ENCODE data around the gene S100A5. TPM values are rescaled to one million over a fixed set of nuclear protein-coding genes. Genes with fewer than 3 reads are reported as not detected.

The S100A5 gene
- total and polyA plus RNA-seq, 9 of the 15 experiments (the other 6 are each of a cell fraction or from before 2014, with no cell fraction given): 0.56 to 1.4 (median 0.64) TPM; not detected in 5

DNA sequence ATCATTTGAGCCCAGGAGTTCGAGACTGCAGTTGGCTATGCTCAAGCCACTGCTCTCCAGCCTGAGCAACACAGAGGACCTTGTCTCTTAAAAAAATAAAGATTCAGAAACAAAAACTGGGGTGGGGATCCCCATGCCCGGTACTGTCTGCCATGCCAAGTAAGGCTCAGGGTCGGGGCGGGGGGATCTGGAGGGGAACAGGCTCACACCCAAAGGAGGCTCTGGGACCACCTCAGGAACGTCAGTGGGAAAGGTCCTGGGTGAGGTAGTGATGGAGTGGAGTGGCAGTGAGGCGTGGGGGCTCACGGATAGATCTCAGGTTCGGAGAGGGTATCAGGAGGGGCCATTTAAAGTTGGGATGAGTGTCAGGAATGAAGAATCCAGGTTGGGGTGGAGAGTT, 5.6 kb upstream of the S100A5 start:
- Histone ChIP-seq H2AFZ (ENCODE audit: low read depth, low read length) (peak overlapping the region; percentile 19; the same call in 1 of the 2 replicates), H3K4me1 (replicated peaks in 1 of 2; ENCODE audit: control insufficient read depth in 2 of 2, insufficient read depth in 2 of 2, low read length in 2 of 2) (peaks cover 68 to 77% of the 10 kb centered on the region in 2 experiments), H3K9ac (ENCODE audit: insufficient read depth in 1 of 2, low read depth in 2 of 2, low read length in 2 of 2) (no peak overlapping the region; a peak in 1 of 4 replicates), H3K9me1 (ENCODE audit: control insufficient read depth, insufficient read depth, low read length) (no peaks in the 10 kb centered on the region), H3K36me3 (ENCODE audit: control insufficient read depth, insufficient read depth, low read length) (no peaks in the 10 kb centered on the region), H3K4me2 (ENCODE audit: insufficient read depth, low read length) (no peak overlapping the region), H3K4me3 (no peak overlapping the region), H4K20me1 (replicated peaks; ENCODE audit: control insufficient read depth, insufficient read depth, low read length) (no peaks in the 10 kb centered on the region), H3K79me2 (ENCODE audit: control insufficient read depth, insufficient read depth, low read length) (no peaks in the 10 kb centered on the region), H3K27ac (ENCODE audit: extremely low read depth, low read depth, low read length) (no peak overlapping the region), H3K27me3 (ENCODE audit: control insufficient read depth in 2 of 2, insufficient read depth in 2 of 2, low read length in 2 of 2) (no peaks in the 10 kb centered on the region), H3K9me3 (replicated peaks; ENCODE audit: control insufficient read depth, insufficient read depth, low read depth, low read length) (no peaks in the 10 kb centered on the region)
- in situ Hi-C loops (cut with MboI) (no loop called here), intact Hi-C loops (cut with micrococcal nuclease) (no loop called here)
- ATAC-seq (no peak), FAIRE-seq (no peak), DNase-seq (ENCODE audit: extremely low read depth in 1 of 4, low spot score in 3 of 4) (no peak)
- ChIA-PET POLR2A (interaction anchor here (0.6 to 1.0 kb wide), 2 partner anchors 9 to 47 kb away, joined by 3 read pairs; no protein-coding TSS in a partner anchor), CTCF (ENCODE audit: low intra/inter-chr PET ratio) (interaction anchor here (0.7 kb wide), 1 partner anchor 94 kb away, joined by 4 read pairs; no protein-coding TSS in a partner anchor)
- 89% methylated on average over 8 of the region's 8 CpGs for WGBS (ENCODE audit: insufficient coverage, low coverage, missing lambda C conversion rate)
- BruUV-seq (replicated peaks): no TSS peak
- no peak for TF ChIP-seq ZNF445 (CRISPR knock-in tag; IDR thresholded peaks at IDR 0.05; ENCODE audit: low read depth)
- TF ChIP-seq, protein P1, sequence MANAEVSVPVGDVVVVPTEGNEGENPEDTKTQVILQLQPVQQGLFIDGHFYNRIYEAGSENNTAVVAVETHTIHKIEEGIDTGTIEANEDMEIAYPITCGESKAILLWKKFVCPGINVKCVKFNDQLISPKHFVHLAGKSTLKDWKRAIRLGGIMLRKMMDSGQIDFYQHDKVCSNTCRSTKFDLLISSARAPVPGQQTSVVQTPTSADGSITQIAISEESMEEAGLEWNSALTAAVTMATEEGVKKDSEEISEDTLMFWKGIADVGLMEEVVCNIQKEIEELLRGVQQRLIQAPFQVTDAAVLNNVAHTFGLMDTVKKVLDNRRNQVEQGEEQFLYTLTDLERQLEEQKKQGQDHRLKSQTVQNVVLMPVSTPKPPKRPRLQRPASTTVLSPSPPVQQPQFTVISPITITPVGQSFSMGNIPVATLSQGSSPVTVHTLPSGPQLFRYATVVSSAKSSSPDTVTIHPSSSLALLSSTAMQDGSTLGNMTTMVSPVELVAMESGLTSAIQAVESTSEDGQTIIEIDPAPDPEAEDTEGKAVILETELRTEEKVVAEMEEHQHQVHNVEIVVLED (CRISPR knock-in tag; IDR thresholded peaks at IDR 0.05): no peak
- no peak for TF ChIP-seq ZBED1 (IDR thresholded peaks at IDR 0.05)
- no peak for TF ChIP-seq FOXK2 (conservative IDR thresholded peaks at IDR 0.05 in 1 of 2, IDR thresholded peaks at IDR 0.05 in 1 of 2; ENCODE audit: low read depth in 2 of 2)
- TF ChIP-seq SREBF2 (CRISPR knock-in tag; IDR thresholded peaks at IDR 0.05): no peak
- no peak for TF ChIP-seq U2AF2 (optimal IDR thresholded peaks at IDR 0.05; ENCODE audit: low read depth, low read length)
- no peak for TF ChIP-seq ZNF699 (CRISPR knock-in tag; IDR thresholded peaks at IDR 0.05; ENCODE audit: insufficient replicate concordance)
- no peak for TF ChIP-seq XRCC4 (IDR thresholded peaks at IDR 0.05; ENCODE audit: extremely low read depth, insufficient read depth, insufficient read length)
- TF ChIP-seq, protein P2, sequence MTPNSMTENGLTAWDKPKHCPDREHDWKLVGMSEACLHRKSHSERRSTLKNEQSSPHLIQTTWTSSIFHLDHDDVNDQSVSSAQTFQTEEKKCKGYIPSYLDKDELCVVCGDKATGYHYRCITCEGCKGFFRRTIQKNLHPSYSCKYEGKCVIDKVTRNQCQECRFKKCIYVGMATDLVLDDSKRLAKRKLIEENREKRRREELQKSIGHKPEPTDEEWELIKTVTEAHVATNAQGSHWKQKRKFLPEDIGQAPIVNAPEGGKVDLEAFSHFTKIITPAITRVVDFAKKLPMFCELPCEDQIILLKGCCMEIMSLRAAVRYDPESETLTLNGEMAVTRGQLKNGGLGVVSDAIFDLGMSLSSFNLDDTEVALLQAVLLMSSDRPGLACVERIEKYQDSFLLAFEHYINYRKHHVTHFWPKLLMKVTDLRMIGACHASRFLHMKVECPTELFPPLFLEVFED (CRISPR knock-in tag; conservative IDR thresholded peaks at IDR 0.05): no peak
- TF ChIP-seq IFI16 (CRISPR knock-in tag; IDR thresholded peaks at IDR 0.05): no peak
- TF ChIP-seq FOS (IDR thresholded peaks at IDR 0.05; ENCODE audit: extremely low read depth, insufficient read length): no peak
- no peak for TF ChIP-seq HMGXB4 (CRISPR knock-in tag; IDR thresholded peaks at IDR 0.05)
- no peak for TF ChIP-seq SETDB1 (IDR thresholded peaks at IDR 0.05; ENCODE audit: low read length)
- TF ChIP-seq NCOA4 (IDR thresholded peaks at IDR 0.05; ENCODE audit: partially characterized antibody): no peak
- TF ChIP-seq ZNF174 (CRISPR knock-in tag; IDR thresholded peaks at IDR 0.05): no peak

Data from K562 (cell line).